Mucosa of rectum (tissue), 2 donors: ENCODE measurements around the gene TSGA10.
"Not testable (repeated sequence)": the region's sequence is repeated elsewhere in the genome, so short reads cannot be mapped to it uniquely, and the experiment has no call there.

Experiments
- H3K27ac ChIP-seq, 2 donors: one replicate each; pipeline ENCODE4 v1.7.0; 2013; ENCODE audit warnings: inconsistent platforms in 2 of 2, low read depth in 2 of 2, low read length in 2 of 2
- H3K27me3 ChIP-seq, 2 donors: one replicate each; pipeline ENCODE4 v1.7.0; 2013; ENCODE audit warnings: low read length in 2 of 2; ENCODE audit not compliant: control insufficient read depth in 2 of 2, insufficient read depth in 2 of 2
- H3K36me3 ChIP-seq, 2 donors: one replicate each; pipeline ENCODE4 v1.7.0; 2013; ENCODE audit warnings: low read length in 2 of 2; ENCODE audit not compliant: control insufficient read depth in 2 of 2, insufficient read depth in 2 of 2
- H3K4me1 ChIP-seq, 2 donors: one replicate each; pipeline ENCODE4 v1.7.0; 2013; ENCODE audit warnings: low read length in 2 of 2, mild to moderate bottlenecking in 1 of 2; ENCODE audit not compliant: control insufficient read depth in 2 of 2, insufficient read depth in 2 of 2
- H3K4me3 ChIP-seq, 2 donors: one replicate each; pipeline ENCODE4 v1.7.0; 2013; ENCODE audit warnings: low read length in 2 of 2
- H3K9ac ChIP-seq, 2 donors: one replicate each; pipeline ENCODE4 v1.7.0; 2013; ENCODE audit warnings: low read length in 2 of 2, low read depth in 1 of 2, mild to moderate bottlenecking in 1 of 2
- H3K9me3 ChIP-seq, 2 donors: one replicate each; pipeline ENCODE4 v1.7.0; 2013; ENCODE audit warnings: low read length in 2 of 2; ENCODE audit not compliant: control insufficient read depth in 2 of 2
- donor health status: healthy.
- donor health status: Normal muscosa, but diverticular disease.

TSGA10 gene

GRCh38 chr2:99153921-99154604, 679 bp downstream of the TSGA10 start:
- peaks cover 11 to 12% of the 10 kb centered on the region in 2 donors for H3K4me1 ChIP-seq
- H3K27ac ChIP-seq = peak overlapping the region; percentile 90
- H3K27me3 ChIP-seq = no peaks in the 10 kb centered on the region
- H3K9ac ChIP-seq = peak overlapping the region; percentile 78 to 84
- no peaks in the 10 kb centered on the region for H3K9me3 ChIP-seq
- H3K4me3 ChIP-seq = peak overlapping the region; percentile 81 to 97
- H3K36me3 ChIP-seq = peaks cover 0 to 4% of the 10 kb centered on the region in 2 donors

DNA sequence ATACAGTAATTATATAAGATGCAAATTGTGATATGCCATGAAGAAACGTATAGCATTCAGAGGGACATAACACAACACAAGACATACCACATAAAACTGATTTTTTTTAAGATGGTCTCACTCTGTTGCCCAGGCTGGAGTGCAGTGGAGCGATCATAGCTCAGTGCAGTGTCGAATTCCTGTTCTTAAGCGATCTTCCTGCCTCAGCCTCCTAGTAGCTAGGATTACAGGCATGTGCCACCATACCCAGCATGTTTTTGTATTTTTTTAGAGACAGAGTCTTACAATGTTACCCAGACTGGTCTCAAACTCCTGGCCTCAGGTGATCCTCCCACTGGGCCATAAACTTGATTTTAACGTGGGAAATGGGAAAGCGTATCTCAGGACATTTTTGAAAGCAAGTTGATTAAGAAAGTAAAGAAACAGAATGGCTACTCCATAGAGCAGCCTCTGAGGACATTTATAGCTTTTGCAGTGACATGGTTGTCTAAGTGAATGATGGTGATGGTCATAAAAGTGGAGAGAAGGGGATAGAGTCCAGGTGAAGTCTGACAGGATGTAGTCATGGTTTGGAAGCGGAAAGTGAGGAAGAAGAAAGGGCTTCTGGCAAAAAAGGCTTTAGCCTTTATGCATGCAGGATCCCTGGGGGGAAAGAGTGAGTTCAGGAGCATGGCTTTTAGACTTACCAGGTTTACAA, 2.4 kb downstream of the TSGA10 start:
- Histone ChIP-seq H3K9me3 (no peaks in the 10 kb centered on the region), H3K4me3 (no peak overlapping the region), H3K36me3 (peaks cover 0 to 4% of the 10 kb centered on the region in 2 donors), H3K27me3 (no peaks in the 10 kb centered on the region), H3K9ac (no peak overlapping the region), H3K4me1 (peaks cover 11 to 12% of the 10 kb centered on the region in 2 donors), H3K27ac (no peak overlapping the region)

DNA sequence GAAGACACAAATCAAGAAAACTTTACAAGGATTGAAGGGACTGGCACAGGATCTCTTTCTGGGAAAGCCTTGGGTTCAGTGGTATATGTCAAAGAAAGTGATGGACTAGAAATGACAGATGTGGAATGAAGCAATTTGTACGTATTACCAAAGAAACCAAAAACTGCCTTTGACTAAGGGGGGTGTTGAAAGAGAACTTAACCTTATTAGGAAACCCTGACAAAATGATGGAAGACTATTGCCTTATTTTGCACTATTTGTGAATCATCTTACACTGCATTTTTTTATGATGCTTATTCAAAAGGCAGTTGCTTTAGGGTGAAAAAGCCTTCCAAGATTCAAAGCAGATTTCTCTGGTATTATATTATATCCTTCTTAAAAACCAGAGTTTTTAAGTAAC, 4.0 kb downstream of the TSGA10 start:
- Histone ChIP-seq H3K36me3 (no peaks in the 10 kb centered on the region), H3K9ac (no peak overlapping the region), H3K27ac (no peak overlapping the region), H3K9me3 (no peaks in the 10 kb centered on the region), H3K27me3 (no peaks in the 10 kb centered on the region), H3K4me3 (no peak overlapping the region), H3K4me1 (peaks cover 8% of the 10 kb centered on the region in 2 donors)

DNA sequence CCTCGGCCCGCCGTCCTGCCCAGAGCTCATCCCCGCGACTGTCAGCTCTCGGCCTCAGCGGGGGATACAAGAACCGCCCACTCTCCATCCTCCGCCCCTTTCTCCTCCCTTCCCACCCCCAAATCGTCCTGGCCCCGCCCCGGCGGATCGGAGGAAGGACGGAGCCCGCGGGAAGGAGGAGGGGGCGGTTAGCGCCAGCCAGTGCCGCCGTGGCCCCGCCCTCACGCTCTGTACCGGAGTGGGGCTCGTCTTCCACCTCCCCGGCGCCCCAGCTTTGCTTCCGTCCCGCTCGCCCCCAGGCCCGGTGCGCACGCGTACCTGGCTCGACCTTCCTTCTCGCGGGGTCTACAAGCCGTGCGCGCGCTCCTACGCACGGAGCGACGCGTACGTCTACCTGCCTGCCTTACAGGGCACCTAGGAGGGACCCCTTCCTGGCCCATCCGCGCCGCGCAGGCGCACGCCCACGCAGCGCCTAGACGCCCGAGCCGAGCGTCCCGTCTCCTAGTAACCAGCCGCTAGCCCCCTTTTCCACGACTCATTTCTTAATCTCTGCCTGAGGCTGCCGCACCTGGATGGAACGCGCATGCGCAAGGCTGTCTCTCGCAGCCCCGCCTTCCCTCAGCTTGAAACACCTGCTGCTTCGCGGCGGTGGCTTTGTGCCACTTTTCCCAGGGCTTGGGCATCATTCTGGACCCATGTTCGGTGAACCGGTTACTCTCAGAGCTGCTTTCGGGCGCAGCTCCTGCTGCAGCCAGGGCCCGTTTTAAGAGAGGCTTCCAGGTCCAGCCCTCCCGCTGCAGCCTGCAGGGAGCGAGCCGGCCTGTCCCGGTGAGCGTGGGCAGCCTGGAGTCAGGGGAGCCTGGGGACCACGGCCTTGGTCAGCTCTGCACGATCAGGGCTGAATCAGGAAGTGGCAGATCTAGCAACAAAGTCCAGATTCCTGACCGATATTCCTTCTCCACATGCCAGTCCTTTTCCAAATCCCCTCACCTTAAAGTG, 13.3 kb downstream of the TSGA10 start, which contains the start of gene C2orf15:
Gene C2orf15, plus strand, starts transcription at position 598 of the 999 bp plus-strand sequence. CDS start 8,852 bp downstream, outside the sequence.
- Histone ChIP-seq H3K4me1 (peaks cover 8 to 12% of the 10 kb centered on the region in 2 donors), H3K27me3 (no peaks in the 10 kb centered on the region), H3K9ac (peak within 1 kb of the TSS; percentile 93 to 99), H3K36me3 (no peaks in the 10 kb centered on the region), H3K27ac (peak within 1 kb of the TSS; percentile 95 to 99), H3K9me3 (no peaks in the 10 kb centered on the region), H3K4me3 (peak within 1 kb of the TSS; percentile 95 to 98)

GRCh38 chr2:99140860-99141109, 14.0 kb downstream of the TSGA10 start:
- no peaks in the 10 kb centered on the region for H3K36me3 ChIP-seq
- peak overlapping the region; percentile 95 to 99 for H3K27ac ChIP-seq
- H3K9ac ChIP-seq = peak overlapping the region; percentile 93 to 99
- H3K9me3 ChIP-seq = no peaks in the 10 kb centered on the region
- peaks cover 8 to 12% of the 10 kb centered on the region in 2 donors for H3K4me1 ChIP-seq
- no peaks in the 10 kb centered on the region for H3K27me3 ChIP-seq
- peak overlapping the region; percentile 95 to 98 for H3K4me3 ChIP-seq

DNA sequence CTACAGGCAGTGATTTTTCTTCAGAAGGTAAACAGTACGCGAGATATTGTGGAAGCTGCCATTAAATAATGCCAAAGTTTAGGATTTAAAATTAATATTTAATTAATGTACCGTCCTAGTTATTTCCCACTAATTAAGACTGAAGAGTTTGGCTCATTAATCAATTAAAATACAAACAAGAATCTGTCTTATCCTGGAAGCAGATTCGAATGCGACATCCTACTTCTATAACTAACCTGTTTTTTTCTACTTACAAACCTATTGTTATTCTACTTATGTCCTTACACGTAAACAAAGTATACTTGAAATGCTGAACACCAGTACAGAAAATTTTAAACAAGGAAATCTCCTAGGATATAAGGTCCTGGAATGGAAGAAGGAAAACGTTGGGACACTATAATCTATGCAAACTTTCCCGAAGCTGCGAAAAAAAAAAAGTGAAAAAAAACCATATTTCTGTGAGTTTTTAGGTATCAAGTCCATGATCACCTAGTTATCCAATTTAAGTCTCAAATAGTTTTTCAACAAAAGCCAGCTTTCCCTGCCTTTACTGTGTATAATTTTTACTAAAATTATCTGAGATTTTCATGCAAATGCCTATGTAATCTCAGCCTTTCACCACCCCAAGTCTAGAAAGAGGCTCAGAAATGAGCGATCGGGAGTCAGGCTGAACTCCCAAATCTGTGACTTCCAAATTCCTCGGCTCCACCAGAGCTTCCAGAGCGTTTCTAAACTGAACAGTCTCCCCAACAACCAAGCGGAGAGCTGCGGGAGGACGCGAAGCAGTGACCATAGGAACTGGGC, 14.5 kb downstream of the TSGA10 start:
- Histone ChIP-seq H3K9me3 (no peaks in the 10 kb centered on the region), H3K4me1 (peaks cover 8 to 12% of the 10 kb centered on the region in 2 donors), H3K36me3 (no peaks in the 10 kb centered on the region), H3K27me3 (no peaks in the 10 kb centered on the region), H3K4me3 (peak overlapping the region; percentile 95 to 98), H3K27ac (peak overlapping the region; percentile 95 to 99), H3K9ac (peak overlapping the region; percentile 93 to 99)

- Histone ChIP-seq H3K9ac (no peak overlapping the region), H3K27ac (no peak overlapping the region), H3K4me1 (peaks cover 8 to 12% of the 10 kb centered on the region in 2 donors), H3K36me3 (no peaks in the 10 kb centered on the region), H3K9me3 (no peaks in the 10 kb centered on the region), H3K27me3 (no peaks in the 10 kb centered on the region), H3K4me3 (no peak overlapping the region)
These were observed 15.7 kb downstream of the TSGA10 start for GRCh38 chr2:99139003-99139402.

DNA sequence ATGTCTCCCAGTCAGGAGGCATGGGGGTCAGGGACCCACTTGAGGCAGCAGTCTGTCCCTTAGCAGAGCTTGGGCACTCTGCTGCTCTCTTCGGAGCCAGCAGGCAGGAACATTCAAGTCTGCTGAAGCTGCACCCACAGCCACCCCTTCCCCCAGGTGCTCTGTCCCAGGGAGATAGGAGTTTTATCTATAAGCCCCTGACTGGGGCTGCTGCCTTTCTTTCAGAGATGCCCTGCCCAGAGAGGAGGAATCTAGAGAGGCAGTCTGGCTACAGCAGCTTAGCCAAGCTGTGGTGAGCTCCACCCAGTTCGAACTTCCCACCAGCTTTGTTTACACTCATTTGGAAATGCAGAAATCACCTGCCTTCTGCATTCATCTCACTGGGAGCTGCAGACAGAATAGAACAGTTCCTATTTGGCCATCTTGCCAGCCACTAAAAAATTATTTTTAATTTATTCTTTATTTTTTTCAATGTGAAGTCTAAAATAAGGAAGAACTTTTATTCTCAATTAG, 19.6 kb downstream of the TSGA10 start:
- H3K4me3 ChIP-seq, H3K36me3 ChIP-seq, H3K27ac ChIP-seq, H3K27me3 ChIP-seq, H3K4me1 ChIP-seq, H3K9ac ChIP-seq, H3K9me3 ChIP-seq: not testable (repeated sequence)

GRCh38 chr2:99127981-99128380, 26.8 kb downstream of the TSGA10 start:
- no peak overlapping the region for H3K9ac ChIP-seq
- H3K36me3 ChIP-seq = peaks cover 7 to 9% of the 10 kb centered on the region in 2 donors
- H3K27ac ChIP-seq = no peak overlapping the region
- no peak overlapping the region for H3K4me3 ChIP-seq
- H3K27me3 ChIP-seq = no peaks in the 10 kb centered on the region
- peaks cover 3 to 4% of the 10 kb centered on the region in 2 donors for H3K9me3 ChIP-seq
- H3K4me1 ChIP-seq = no peaks in the 10 kb centered on the region
